Spleen (tissue), 7 donors: ENCODE measurements around the gene CLHC1.

Experiments
- CTCF ChIP-seq, 11 experiments: fragments of 200-600 bp in 7 of 11; fragments of 450-650 bp in 4 of 11; sonication (generic) in 4 of 11; IDR thresholded peaks in 8 of 11; conservative IDR thresholded peaks in 3 of 11; 1 replicate in 7 of 11; 2 replicates in 4 of 11; pipeline versions ENCODE4 v1.4.0 to v1.8.0; 2016 to 2021; ENCODE audit warnings: antibody characterized with exemption in 11 of 11, inconsistent platforms in 4 of 11, mild to moderate bottlenecking in 1 of 11
- POLR2A ChIP-seq, 3 donors: fragments of 450-650 bp; IDR thresholded peaks; one replicate each; pipeline ENCODE4 v1.5.1; 2017; ENCODE audit warnings: antibody characterized with exemption in 3 of 3, mild to moderate bottlenecking in 1 of 3
- POLR2AphosphoS5 ChIP-seq, 3 donors: sonication (generic); formaldehyde crosslinking; IDR thresholded peaks; one replicate each; pipeline ENCODE4 v1.5.1; 2017; ENCODE audit warnings: antibody characterized with exemption in 3 of 3
- donor health status: DM: no; HTN: no; CAD: no; lungs with moderate emphysema.
- donor health status: DM: no; HTN: no; CAD: no.
- donor health status: DM: no; HTN: no; CAD: no.

GRCh38 chr2:55156326-55156725 lies 75.8 kb downstream of the CLHC1 start:
- no peak for TF ChIP-seq CTCF (IDR thresholded peaks at IDR 0.05 in 8 of 11, conservative IDR thresholded peaks at IDR 0.05 in 3 of 11)
- TF ChIP-seq POLR2AphosphoS5 (IDR thresholded peaks at IDR 0.05) = no peak
- no peak for TF ChIP-seq POLR2A (IDR thresholded peaks at IDR 0.05)
